CD14-positive monocyte (primary cell): ENCODE results near the gene AP1S2. TPM values are rescaled to one million over a fixed set of nuclear protein-coding genes. Genes with fewer than 3 reads are reported as not detected.

Experiments
- DNase-seq, 3 donors: peaks; one replicate each; pipeline ENCODE4 v3.0.0-alpha.2; 2011 to 2022
- H2AFZ ChIP-seq: 2 replicates; pipeline ENCODE4 v1.6.0; 2012; ENCODE audit warnings: mild to moderate bottlenecking, low read depth, low read length, inconsistent platforms; ENCODE audit not compliant: insufficient read depth, poor library complexity, severe bottlenecking
- H3K27ac ChIP-seq, 2 donors: 1 replicate in 1 of 2; 2 replicates in 1 of 2; pipeline ENCODE4 v1.5.1; 2012 to 2013; ENCODE audit warnings: low read length in 2 of 2, control low read depth in 1 of 2, inconsistent platforms in 1 of 2, low read depth in 1 of 2, mild to moderate bottlenecking in 1 of 2
- H3K27me3 ChIP-seq, 2 donors: one replicate each; pipeline versions ENCODE4 v1.6.0 to v1.6.1; 2011 to 2013; ENCODE audit warnings: low read length in 2 of 2; ENCODE audit not compliant: control insufficient read depth in 2 of 2, insufficient read depth in 2 of 2
- H3K36me3 ChIP-seq, 2 donors: replicated peaks in 1 of 2; 1 replicate in 1 of 2; 2 replicates in 1 of 2; pipeline versions ENCODE4 v1.5.1 to v1.6.1; 2012 to 2013; ENCODE audit warnings: low read length in 2 of 2, control low read depth in 1 of 2, inconsistent platforms in 1 of 2, mild to moderate bottlenecking in 1 of 2; ENCODE audit not compliant: insufficient read depth in 2 of 2, control insufficient read depth in 1 of 2
- H3K4me1 ChIP-seq, 2 donors: 1 replicate in 1 of 2; 2 replicates in 1 of 2; pipeline versions ENCODE4 v1.5.1 to v1.6.1; 2012 to 2013; ENCODE audit warnings: low read length in 2 of 2, control low read depth in 1 of 2, inconsistent platforms in 1 of 2, mild to moderate bottlenecking in 1 of 2, moderate library complexity in 1 of 2; ENCODE audit not compliant: insufficient read depth in 2 of 2, control insufficient read depth in 1 of 2
- H3K4me2 ChIP-seq: replicated peaks from 2 replicates; pipeline ENCODE3; 2012; ENCODE audit warnings: low read length, moderate library complexity, mild to moderate bottlenecking; ENCODE audit not compliant: poor library complexity, severe bottlenecking; ENCODE audit errors: extremely low read depth
- H3K4me3 ChIP-seq, 3 experiments: fragments of 200-600 bp in 1 of 3; sonication (generic) in 1 of 3; replicated peaks in 1 of 3; 1 replicate in 2 of 3; 2 replicates in 1 of 3; pipeline ENCODE4 v1.5.1; 2011 to 2013; ENCODE audit warnings: low read length in 3 of 3, mild to moderate bottlenecking in 3 of 3, control low read depth in 2 of 3, low read depth in 2 of 3, inconsistent platforms in 1 of 3, moderate library complexity in 1 of 3
- H3K79me2 ChIP-seq: 2 replicates; pipeline ENCODE4 v1.6.0; 2012; ENCODE audit warnings: mild to moderate bottlenecking, control low read depth, inconsistent platforms, low read length, moderate library complexity; ENCODE audit not compliant: insufficient read depth
- H3K9ac ChIP-seq: 2 replicates; pipeline ENCODE4 v1.6.0; 2017; ENCODE audit warnings: low read length, mild to moderate bottlenecking; ENCODE audit not compliant: insufficient read depth, poor library complexity, severe bottlenecking
- H3K9me3 ChIP-seq, 2 donors: replicated peaks in 1 of 2; 1 replicate in 1 of 2; 2 replicates in 1 of 2; pipeline versions ENCODE4 v1.5.1 to v1.6.1; 2012 to 2013; ENCODE audit warnings: low read length in 2 of 2, control low read depth in 1 of 2; ENCODE audit not compliant: control insufficient read depth in 1 of 2, insufficient read depth in 1 of 2
- H4K20me1 ChIP-seq: 2 replicates; pipeline ENCODE4 v1.6.0; 2012; ENCODE audit warnings: mild to moderate bottlenecking, low read length, control low read depth, moderate library complexity; ENCODE audit not compliant: insufficient read depth
- H3K27ac Mint-ChIP-seq, 7 donors: one replicate each; pipeline ENCODE4 v1.8.0; 2020; ENCODE audit warnings: mild to moderate bottlenecking in 7 of 7, mixed read lengths in 7 of 7, moderate library complexity in 6 of 7, inconsistent platforms in 2 of 7
- H3K27me3 Mint-ChIP-seq, 3 donors: one replicate each; pipeline ENCODE4 v1.8.0; 2021 to 2022; ENCODE audit warnings: low read depth in 3 of 3, mild to moderate bottlenecking in 3 of 3, mixed read lengths in 3 of 3, moderate library complexity in 3 of 3, inconsistent platforms in 1 of 3
- H3K36me3 Mint-ChIP-seq, 2 donors: one replicate each; pipeline ENCODE4 v1.8.0; 2020; ENCODE audit warnings: mixed read lengths in 2 of 2, inconsistent platforms in 1 of 2, mild to moderate bottlenecking in 1 of 2
- H3K4me1 Mint-ChIP-seq: one replicate; pipeline ENCODE4 v1.8.0; 2020; ENCODE audit warnings: mild to moderate bottlenecking, mixed read lengths
- H3K4me3 Mint-ChIP-seq, 2 donors: one replicate each; pipeline ENCODE4 v1.8.0; 2020; ENCODE audit warnings: mild to moderate bottlenecking in 2 of 2, mixed read lengths in 2 of 2, moderate library complexity in 1 of 2
- H3K9me3 Mint-ChIP-seq, 7 donors: one replicate each; pipeline ENCODE4 v1.8.0; 2020 to 2022; ENCODE audit warnings: mixed read lengths in 7 of 7, mild to moderate bottlenecking in 6 of 7, moderate library complexity in 6 of 7, inconsistent platforms in 2 of 7
- CTCF ChIP-seq: fragments of 200-600 bp; IDR thresholded peaks from one replicate; pipeline ENCODE4 v1.8.0; 2022; ENCODE audit warnings: antibody characterized with exemption, mild to moderate bottlenecking
- WGBS: methylation state at CpG from one replicate; pipeline ENCODE4 v1.1.5; 2013; ENCODE audit warnings: missing lambda C conversion rate; ENCODE audit not compliant: insufficient coverage; 5-methylcytosine and 5-hydroxymethylcytosine counted together
- intact Hi-C, 2 donors: fragments of 100-400 bp; cut with micrococcal nuclease; formaldehyde crosslinking; loops; one replicate each; pipeline versions ENCODE4 v1.15.0 to v1.15.1; 2023
- polyA plus RNA-seq, 3 donors: library from polyadenylated mRNA; depleted of rRNA in 1 of 3; unstranded in 2 of 3; stranded (reverse) in 1 of 3; fragments of 300-500 nt in 2 of 3; fragments of >200 nt in 1 of 3; fragmentation: Illumina TruSeq in 2 of 3; gene quantifications; 1 replicate in 2 of 3; 2 replicates in 1 of 3; pipeline ENCODE4 v1.2.3, GENCODE V29; 2012 to 2021

AP1S2 gene
- polyA plus RNA-seq, 3 donors: 155 to 851 (median 806) TPM

- 0% methylated on average over 1 of the region's 10 CpGs for WGBS
- Histone ChIP-seq H3K4me1 (peaks cover 5 to 12% of the 10 kb centered on the region in 2 donors), H3K79me2 (peaks cover 6% of the 10 kb centered on the region), H3K9me3 (no peaks in the 10 kb centered on the region), H3K27me3 (no peaks in the 10 kb centered on the region), H4K20me1 (peaks cover 27% of the 10 kb centered on the region), H3K4me3 (no peak overlapping the region), H3K9ac (no peak overlapping the region), H3K4me2 (no peak overlapping the region), H3K36me3 (peaks cover 75 to 99% of the 10 kb centered on the region in 2 donors), H2AFZ (no peak overlapping the region), H3K27ac (peak overlapping the region in 1 of 2 donors; percentile 59)
- peak; percentile 30 for TF ChIP-seq CTCF
- Mint-ChIP-seq H3K4me3 (no peak overlapping the region), H3K4me1 (peaks cover 12% of the 10 kb centered on the region), H3K27me3 (peaks cover 0 to 9% (median 0%) of the 10 kb centered on the region in 3 donors), H3K9me3 (no peaks in the 10 kb centered on the region), H3K36me3 (peaks cover 49 to 85% of the 10 kb centered on the region in 2 donors), H3K27ac (peak overlapping the region in 3 of 7 donors; percentile 0 to 74 (median 57))
- peak; percentile 16 to 40 (median 17) for DNase-seq
- intact Hi-C loops: no loop called here
Observed at GRCh38 chrX:15815779-15816437, 38.7 kb downstream of the AP1S2 start.

- no peak overlapping the region for H3K4me3 ChIP-seq
- Mint-ChIP-seq H3K27me3 (peaks cover 0 to 9% (median 0%) of the 10 kb centered on the region in 3 donors), H3K9me3 (no peaks in the 10 kb centered on the region), H3K36me3 (peaks cover 46 to 84% of the 10 kb centered on the region in 2 donors), H3K4me1 (peaks cover 12% of the 10 kb centered on the region), H3K27ac (no peak overlapping the region), H3K4me3 (no peak overlapping the region)
- peaks cover 5 to 12% of the 10 kb centered on the region in 2 donors for H3K4me1 ChIP-seq
- H2AFZ ChIP-seq: no peak overlapping the region
- no peak for TF ChIP-seq CTCF
- H3K9ac ChIP-seq: no peak overlapping the region
- no peak overlapping the region for H3K27ac ChIP-seq
- peaks cover 6% of the 10 kb centered on the region for H3K79me2 ChIP-seq
- peaks cover 21% of the 10 kb centered on the region for H4K20me1 ChIP-seq
- 33% methylated on average over 1 of the region's 6 CpGs for WGBS
- no peaks in the 10 kb centered on the region for H3K9me3 ChIP-seq
- H3K27me3 ChIP-seq: no peaks in the 10 kb centered on the region
- intact Hi-C loops: no loop called here
- no peak overlapping the region for H3K4me2 ChIP-seq
- peaks cover 73 to 98% of the 10 kb centered on the region in 2 donors for H3K36me3 ChIP-seq
- peak in 1 of 3 donors; percentile 6 for DNase-seq
Observed at GRCh38 chrX:15814771-15815365, 39.7 kb downstream of the AP1S2 start.
